GM13976 (cell line): Measurements from ENCODE around the gene CNTNAP4.

ENCODE experiments used
- DNase-seq: peaks from one replicate; pipeline ENCODE4 v3.0.0; 2012; ENCODE audit warnings: low spot score
- CTCF ChIP-seq: IDR thresholded peaks from 2 replicates; pipeline ENCODE4 v1.5.1; 2012; ENCODE audit warnings: borderline replicate concordance, mild to moderate bottlenecking; ENCODE audit not compliant: insufficient read depth; ENCODE audit errors: extremely low read depth, missing control alignments, control extremely low read depth
- in situ Hi-C: fragments of 300-500 bp; cut with MboI; formaldehyde crosslinking; loops from one replicate; pipeline ENCODE4 v1.12.0; 2022; ENCODE audit warnings: low sequenced_read_pairs, mixed read lengths, inconsistent platforms; ENCODE audit not compliant: unreplicated experiment

Gene CNTNAP4

DNA sequence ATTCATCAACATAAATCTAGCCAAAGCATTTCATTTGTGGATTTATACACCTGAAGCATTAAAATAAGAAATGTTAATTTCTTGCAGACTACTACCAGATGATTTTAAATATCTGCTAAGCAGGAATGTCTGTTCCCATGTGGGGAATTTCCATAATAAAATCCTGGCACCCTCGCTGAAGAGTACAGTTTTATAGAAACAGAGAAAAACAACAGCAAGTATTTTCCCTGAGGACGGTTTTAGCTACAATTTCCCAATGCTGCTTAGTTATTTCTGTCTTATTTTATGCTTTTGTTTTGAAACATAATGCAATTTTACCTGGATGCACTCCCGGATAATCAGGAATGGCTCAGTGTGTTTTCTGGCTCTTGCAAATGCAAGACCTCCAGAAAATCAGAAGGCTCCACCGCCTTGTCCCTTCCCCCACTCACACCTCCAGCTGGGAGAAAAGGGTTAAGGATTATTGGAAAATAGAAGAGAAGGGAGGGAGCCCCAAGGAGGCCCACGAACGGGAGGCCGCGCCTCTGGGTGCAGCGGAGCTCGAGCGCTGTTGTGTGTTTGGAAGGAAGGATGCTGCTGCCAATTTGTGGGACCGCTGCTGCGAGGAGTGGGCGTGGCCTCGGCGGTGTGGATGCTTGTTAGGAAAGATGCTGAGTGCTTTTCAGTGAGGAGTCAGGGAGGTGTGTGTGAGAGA lies at the start of gene CNTNAP4:
TSS of gene CNTNAP4 (plus strand) at position 657 of the 694 bp plus-strand sequence. CDS start 262 bp downstream, outside the sequence.
- in situ Hi-C loops, result no loop called here
- no peak for TF ChIP-seq CTCF
- DNase-seq, result no peak

DNA sequence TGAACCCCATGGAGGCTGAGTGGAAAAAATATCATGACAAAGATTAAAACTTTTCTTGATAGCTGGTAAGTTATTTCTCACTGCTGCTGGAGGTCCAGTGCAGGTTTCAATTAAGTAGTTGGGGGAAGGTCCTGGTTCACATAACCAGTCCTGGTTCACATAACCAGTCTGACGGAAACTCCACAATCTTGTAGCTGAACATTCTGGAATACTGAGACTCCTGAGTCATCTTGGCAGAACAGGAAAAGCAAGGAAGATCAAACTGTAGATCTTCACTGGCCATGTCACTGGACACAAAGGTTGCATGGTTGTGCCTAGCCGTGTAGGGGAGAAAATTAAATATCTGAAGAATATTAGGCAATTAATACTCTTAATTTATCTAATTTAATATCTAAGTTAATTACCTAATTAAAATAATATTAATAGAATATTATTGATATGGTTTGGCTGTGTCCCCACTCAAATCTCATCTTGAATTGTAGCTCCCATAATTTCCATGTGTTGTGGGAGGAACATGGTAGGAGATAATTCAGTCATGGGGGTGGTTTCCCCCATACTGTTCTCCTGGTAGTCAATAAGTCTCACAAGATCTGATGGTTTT lies 48.6 kb upstream of the CNTNAP4 start:
- DNase-seq, result no peak
- in situ Hi-C loops, result no loop called here
- TF ChIP-seq CTCF, result no peak

GRCh38 chr16:76232704-76233103 lies 44.5 kb upstream of the CNTNAP4 start:
- in situ Hi-C loops, result no loop called here
- TF ChIP-seq CTCF, result no peak
- no peak for DNase-seq

DNA sequence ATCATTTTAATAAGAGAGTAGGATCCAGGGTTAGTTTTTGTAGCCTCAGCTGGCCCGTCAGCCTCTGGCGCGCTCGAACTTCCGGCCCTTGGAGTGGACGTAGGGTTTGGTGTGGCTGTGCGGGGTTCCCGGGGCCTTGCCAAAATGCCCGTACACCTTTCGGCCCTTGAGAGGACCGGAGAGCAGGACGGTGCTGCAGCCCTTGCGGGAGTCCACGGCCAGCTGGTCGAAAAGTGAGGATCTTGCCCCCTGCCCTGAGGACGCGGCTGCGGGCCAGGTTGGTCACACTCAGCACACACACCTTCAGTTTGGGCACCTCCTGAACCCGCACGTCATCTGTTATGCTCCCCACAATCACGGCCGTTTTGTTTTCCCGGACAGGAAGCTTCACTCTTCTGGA lies 42.2 kb upstream of the CNTNAP4 start:
- no peak for DNase-seq
- in situ Hi-C loops, result no loop called here

GRCh38 chr16:76235426-76235825 lies 41.8 kb upstream of the CNTNAP4 start:
- TF ChIP-seq CTCF, result no peak
- DNase-seq, result no peak
- in situ Hi-C loops, result no loop called here

More for the DNA sequence above, 42.2 kb upstream of the CNTNAP4 start:
- TF ChIP-seq CTCF, result no peak

DNA sequence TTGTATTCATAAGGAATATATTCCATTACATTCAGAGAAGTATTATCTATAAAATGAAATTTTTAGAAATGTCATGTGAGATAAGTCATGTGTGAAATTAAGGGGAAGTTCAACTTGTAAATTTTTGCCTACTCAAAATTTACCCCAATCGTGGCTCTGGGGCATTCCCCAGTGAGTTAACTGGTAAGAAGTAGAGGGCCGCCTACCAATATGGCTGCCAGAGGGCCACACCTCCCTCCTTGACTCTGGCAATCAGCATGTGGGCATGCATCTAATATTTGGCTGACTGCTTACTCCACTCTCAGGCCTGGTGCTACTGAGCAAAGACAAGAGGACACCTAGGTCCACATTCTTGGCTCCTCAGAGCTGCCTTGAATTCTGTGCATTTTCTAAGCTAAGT lies 39.7 kb upstream of the CNTNAP4 start:
- no peak for DNase-seq
- TF ChIP-seq CTCF, result no peak
- in situ Hi-C loops, result no loop called here
